Activated CD4-positive, alpha-beta memory T cell treated with anti-CD3 and anti-CD28 coated beads for 36 hours (primary cell): Measurements from ENCODE around the gene ASIC4. TPM values are rescaled to one million over a fixed set of nuclear protein-coding genes. Genes with fewer than 3 reads are reported as not detected.

Source experiments
- CTCF ChIA-PET: fragments of 350-600 bp; sonication (Branson Sonifier 250); formaldehyde crosslinking; loops from one replicate; lab custom pipeline; 2021; ENCODE audit warnings: antibody characterized with exemption, inconsistent platforms; lab: Charles Lee
- POLR2A ChIA-PET: fragments of 350-600 bp; sonication (Branson Sonifier 250); formaldehyde crosslinking; loops from one replicate; lab custom pipeline; 2021; ENCODE audit warnings: antibody characterized with exemption; lab: Charles Lee
- DNase-seq: peaks from one replicate; pipeline ENCODE4 v3.0.0-alpha.2; 2020
- H3K27ac Mint-ChIP-seq: one replicate; pipeline ENCODE4 v1.8.0; 2021; ENCODE audit warnings: mixed read lengths
- H3K27me3 Mint-ChIP-seq: one replicate; pipeline ENCODE4 v1.8.0; 2021; ENCODE audit warnings: mixed read lengths
- H3K36me3 Mint-ChIP-seq: one replicate; pipeline ENCODE4 v1.8.0; 2021; ENCODE audit warnings: mixed read lengths
- H3K4me1 Mint-ChIP-seq: one replicate; pipeline ENCODE4 v1.8.0; 2021; ENCODE audit warnings: low read depth, mixed read lengths
- H3K4me3 Mint-ChIP-seq: one replicate; pipeline ENCODE4 v1.8.0; 2021; ENCODE audit warnings: mild to moderate bottlenecking, mixed read lengths
- H3K9me3 Mint-ChIP-seq: one replicate; pipeline ENCODE4 v1.8.0; 2021; ENCODE audit warnings: mixed read lengths
- intact Hi-C: fragments of 100-400 bp; cut with micrococcal nuclease; formaldehyde crosslinking; loops from one replicate; pipeline ENCODE4 v1.15.1; 2023
- microRNA-seq: library from miRNA; unstranded; fragments of <30 nt; microRNA quantifications from one replicate; pipeline ENCODE4 v1.2.0, GENCODE V29; 2022; ENCODE audit warnings: borderline number of aligned reads, borderline microRNAs expressed, borderline replicate concordance
- total RNA-seq, 2 experiments: library from RNA; stranded (reverse); gene quantifications; one replicate each; pipeline ENCODE4 v1.2.3, GENCODE V29; 2021

The ASIC4 gene
- total RNA-seq, 2 experiments from 2014 or later = 0.07 TPM; not detected in 1

DNA sequence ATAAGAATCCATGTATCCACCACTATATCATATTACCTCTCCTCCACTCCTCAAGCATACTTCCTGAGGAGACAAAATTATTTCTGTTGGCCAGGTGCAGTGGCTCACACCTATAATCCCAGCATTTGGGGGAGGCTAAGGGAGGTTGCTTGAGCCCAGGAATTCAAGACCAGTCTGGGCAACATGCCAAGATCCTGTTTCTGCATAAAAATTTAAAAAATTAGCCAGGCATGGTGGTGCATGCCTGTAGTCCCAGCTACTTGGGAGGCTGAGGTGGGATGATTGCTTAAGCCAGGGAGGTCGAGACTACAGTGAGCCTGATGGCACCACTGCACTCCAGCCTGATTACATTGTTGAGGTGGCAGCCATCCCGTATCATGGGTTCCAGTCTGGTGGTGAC lies 67.1 kb downstream of the ASIC4 start:
- H3K4me1 Mint-ChIP-seq = no peaks in the 10 kb centered on the region
- H3K27ac Mint-ChIP-seq = no peak overlapping the region
- no peak for DNase-seq
- H3K27me3 Mint-ChIP-seq = peaks cover 14% of the 10 kb centered on the region
- H3K4me3 Mint-ChIP-seq = no peak overlapping the region
- H3K36me3 Mint-ChIP-seq = no peaks in the 10 kb centered on the region
- no peaks in the 10 kb centered on the region for H3K9me3 Mint-ChIP-seq
- intact Hi-C loops = no loop called here
- ChIA-PET CTCF (no interaction called here), POLR2A (no interaction called here)

Small RNA genes lying within 50 kb of the gene (microRNA-seq; reads per million reads assigned to microRNA genes)
- not detected for gene MIR3132

Other genes starting within 250 kb of the ASIC4 start
- gene DNAJB2, start 235.1 kb upstream of the ASIC4 start, total RNA-seq = 10 to 100 TPM; 37.3 to 39.1 TPM
- under 1 TPM in 1 of 2 experiments, not detected in 1; 0.24 TPM for gene PTPRN, start 205.1 kb upstream of the ASIC4 start, total RNA-seq
- gene RESP18, start 181.7 kb upstream of the ASIC4 start, total RNA-seq = not detected
- 10 to 100 TPM; 71.6 to 74.2 TPM for gene DNPEP, start 126.6 kb upstream of the ASIC4 start, total RNA-seq
- not detected for gene DES, start 96.1 kb upstream of the ASIC4 start, total RNA-seq
- 1 to 10 TPM; 1.1 to 1.7 TPM for gene SPEG, start 79.6 kb upstream of the ASIC4 start, total RNA-seq
- gene GMPPA, start 15.6 kb upstream of the ASIC4 start, total RNA-seq = 10 to 100 TPM; 37.1 to 37.4 TPM
- gene CHPF, start 29.3 kb downstream of the ASIC4 start, total RNA-seq = 10 to 100 TPM; 19.9 to 21.0 TPM
- 1 to 10 TPM; 2.6 to 4.4 TPM for gene TMEM198, start 29.5 kb downstream of the ASIC4 start, total RNA-seq
- gene OBSL1, start 57.1 kb downstream of the ASIC4 start, total RNA-seq = under 1 TPM; 0.83 to 0.94 TPM
- not detected for gene INHA, start 57.8 kb downstream of the ASIC4 start, total RNA-seq
- gene STK11IP, start 83.4 kb downstream of the ASIC4 start, total RNA-seq = 10 to 100 TPM; 28.7 to 28.9 TPM
- gene SLC4A3, start 113.1 kb downstream of the ASIC4 start, total RNA-seq = not detected